WTC11 (cell line): Measurements from ENCODE around the gene EXOC4.

Experiments
- ATF3 ChIP-seq: sonication (generic); formaldehyde crosslinking; conservative IDR thresholded peaks from 2 replicates; pipeline ENCODE4 v1.8.1; 2022; ENCODE audit warnings: mild to moderate bottlenecking, missing genetic modification reagents
- CTCF ChIP-seq: fragments of 200-600 bp; IDR thresholded peaks from 2 replicates; pipeline ENCODE4 v1.8.0; 2022; ENCODE audit warnings: antibody characterized with exemption
- TCF7 ChIP-seq: sonication (generic); formaldehyde crosslinking; IDR thresholded peaks from 2 replicates; pipeline ENCODE4 v1.8.0; 2022; ENCODE audit warnings: mild to moderate bottlenecking, low read depth, missing genetic modification reagents, moderate library complexity
- ZNF263 ChIP-seq: sonication (generic); formaldehyde crosslinking; IDR thresholded peaks from 2 replicates; pipeline ENCODE4 v1.8.1; 2022; ENCODE audit warnings: low read depth, mild to moderate bottlenecking, moderate library complexity, missing genetic modification reagents

GRCh38 chr7:133510326-133511055, 257.6 kb downstream of the EXOC4 start:
- no peak for TF ChIP-seq TCF7 (CRISPR knock-in tag)
- no peak for TF ChIP-seq ZNF263 (CRISPR knock-in tag)
- no peak for TF ChIP-seq CTCF
- TF ChIP-seq ATF3: no peak
